SH-SY5Y (cell line): ENCODE results near the gene SLC25A21.

Experiments
- GATA2 ChIP-seq: IDR thresholded peaks from 2 replicates; pipeline ENCODE4 v1.6.1; 2011; ENCODE audit warnings: mild to moderate bottlenecking, low read depth, low read length
- GATA3 ChIP-seq: IDR thresholded peaks from 2 replicates; pipeline ENCODE4 v1.6.1; 2011; ENCODE audit warnings: low read depth, mild to moderate bottlenecking, low read length, moderate library complexity

SLC25A21 gene

DNA sequence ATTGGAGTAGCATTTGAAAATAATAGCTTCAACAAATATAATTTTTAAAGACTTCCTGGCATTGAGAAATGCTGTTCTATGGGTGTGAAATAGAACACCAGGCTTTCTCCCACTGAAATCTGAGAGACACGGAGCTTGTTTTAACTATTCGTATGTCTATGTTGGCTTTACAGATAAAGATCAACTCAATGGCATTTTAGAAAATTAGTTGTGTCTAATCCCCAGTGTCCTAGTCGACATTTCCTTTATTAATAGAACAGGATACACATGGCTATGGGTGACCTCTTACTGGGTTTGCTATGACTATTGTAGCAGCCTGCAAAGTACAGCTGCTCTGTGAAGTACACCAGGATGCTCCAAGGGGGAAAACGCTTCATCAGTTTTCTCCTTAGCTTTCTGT, 159.3 kb downstream of the SLC25A21 start:
- TF ChIP-seq GATA3 (no peak), GATA2 (no peak)

DNA sequence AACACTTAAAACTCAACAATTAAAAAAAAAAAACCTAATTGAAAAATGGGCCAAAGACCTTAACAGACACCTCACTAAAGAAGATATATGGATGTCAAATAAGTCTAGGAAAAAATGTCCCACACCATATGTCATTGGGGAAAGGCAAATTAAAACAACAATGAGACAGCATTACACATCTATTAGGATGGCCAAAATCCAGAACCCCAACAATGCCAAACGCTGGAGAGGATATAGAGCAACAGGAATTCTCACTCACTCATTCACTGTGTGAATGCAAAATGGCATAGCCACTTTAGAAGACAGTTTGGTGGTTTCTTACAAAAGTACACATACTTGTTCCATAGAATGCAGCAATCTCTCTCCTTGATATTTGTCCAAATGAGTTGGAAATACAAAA, 173.7 kb downstream of the SLC25A21 start:
- TF ChIP-seq GATA2 (no peak), GATA3 (no peak)

DNA sequence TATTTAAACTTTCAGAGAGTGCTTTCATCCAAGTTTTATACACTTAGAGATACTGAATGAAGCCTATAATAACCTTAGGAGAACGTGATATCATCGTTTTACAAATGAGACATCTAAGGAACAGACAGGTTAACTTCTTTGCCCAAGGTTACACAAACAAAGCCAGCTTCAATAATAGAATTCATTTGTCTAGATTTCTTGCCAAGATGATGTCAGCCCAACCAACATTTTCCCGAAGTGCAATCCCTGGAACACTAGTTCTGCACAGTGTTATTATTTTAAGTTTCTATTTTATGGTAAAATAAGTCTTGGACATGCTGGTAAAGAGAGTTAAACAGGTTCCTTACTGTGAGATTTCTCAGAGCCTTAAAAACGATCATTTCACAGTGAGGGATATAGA, 174.6 kb downstream of the SLC25A21 start:
- no peak for TF ChIP-seq GATA3
- TF ChIP-seq GATA2 = no peak

DNA sequence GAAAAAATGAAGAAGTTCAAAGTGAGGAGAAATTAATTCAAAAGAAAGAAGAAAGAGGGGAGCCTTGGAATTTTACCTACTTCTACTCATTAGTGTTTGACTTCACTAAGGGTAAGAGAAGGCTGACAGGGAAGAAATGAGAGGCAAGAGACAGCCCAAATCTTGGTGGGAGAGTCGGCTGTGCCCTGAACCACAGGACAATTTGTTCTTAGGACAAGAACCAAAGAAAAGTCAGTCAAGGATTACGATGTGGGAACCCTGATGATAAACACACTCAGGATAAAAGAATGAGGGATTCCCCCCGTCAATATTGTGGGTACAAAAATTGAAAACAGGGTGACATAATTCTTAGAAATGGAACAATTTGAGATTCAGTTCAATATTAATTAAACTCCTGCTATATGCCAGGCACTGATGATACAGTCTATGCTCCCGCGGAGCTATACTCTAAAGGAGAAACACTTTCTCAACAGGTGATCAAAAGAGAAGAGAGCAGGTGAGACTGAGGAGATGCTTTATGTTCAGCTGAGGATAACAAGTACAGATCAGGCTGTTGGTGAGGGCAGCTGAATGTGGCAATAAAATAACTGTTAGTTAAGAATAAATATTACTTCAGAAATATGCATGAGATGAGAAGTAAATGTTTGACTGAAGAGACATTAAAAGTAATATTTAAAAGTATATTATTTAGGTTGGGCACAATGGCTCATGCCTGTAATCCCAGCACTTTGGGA, 175.4 kb downstream of the SLC25A21 start:
- no peak for TF ChIP-seq GATA2
- TF ChIP-seq GATA3 = no peak

DNA sequence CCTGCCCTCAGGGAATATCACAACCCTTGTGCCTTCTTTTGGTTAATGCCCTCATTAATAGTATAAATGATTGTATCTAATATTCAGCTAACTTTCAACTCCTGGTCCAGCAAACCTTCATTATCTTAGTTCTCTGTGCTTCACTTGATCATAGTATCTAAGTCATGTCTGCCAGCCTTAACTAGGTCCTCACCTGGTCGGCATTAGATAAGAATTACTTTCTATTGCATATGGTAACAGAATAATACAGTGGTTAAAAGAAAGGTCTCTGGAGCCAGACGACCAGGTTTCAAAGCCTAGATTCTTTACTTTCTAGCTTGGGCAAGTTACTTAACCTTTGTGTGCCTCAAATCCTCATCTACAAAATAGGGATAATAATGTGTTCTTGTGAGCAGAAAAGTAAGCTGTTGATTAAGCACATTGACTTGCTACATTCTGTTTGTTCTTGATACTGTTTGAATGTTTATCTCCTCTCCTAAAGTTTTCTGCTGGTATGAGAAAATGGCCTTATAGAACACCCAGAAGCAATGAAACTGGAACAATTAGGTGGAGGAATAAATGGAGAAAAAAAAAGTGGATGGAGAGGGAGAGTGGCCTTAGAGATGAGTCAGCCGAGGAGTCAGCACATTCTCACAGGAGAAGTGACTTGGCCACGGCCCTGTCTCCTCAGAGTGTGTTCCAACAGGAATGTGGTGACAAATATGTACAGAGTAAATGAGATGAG, 176.1 kb downstream of the SLC25A21 start:
- TF ChIP-seq GATA2 (no peak), GATA3 (no peak)

DNA sequence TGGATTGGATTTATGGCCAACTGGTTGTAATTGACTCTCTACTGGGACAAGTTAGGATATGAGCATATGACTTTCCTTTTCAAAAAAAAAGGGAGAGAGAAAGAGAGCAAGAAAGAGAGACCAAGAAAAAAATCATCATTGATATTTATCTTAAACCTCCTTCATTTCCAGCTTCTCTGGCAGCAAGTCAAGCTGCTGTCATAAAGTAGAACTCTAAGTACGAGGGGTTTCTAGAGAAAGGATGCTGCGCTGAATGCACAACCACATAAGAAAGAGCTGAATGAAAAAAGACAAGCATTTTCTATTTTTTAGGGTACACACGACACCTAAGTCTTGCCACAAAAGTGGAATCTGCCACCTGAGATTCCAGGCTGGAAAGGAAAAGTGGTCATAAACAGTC, 182.6 kb downstream of the SLC25A21 start:
- no peak for TF ChIP-seq GATA2
- no peak for TF ChIP-seq GATA3

DNA sequence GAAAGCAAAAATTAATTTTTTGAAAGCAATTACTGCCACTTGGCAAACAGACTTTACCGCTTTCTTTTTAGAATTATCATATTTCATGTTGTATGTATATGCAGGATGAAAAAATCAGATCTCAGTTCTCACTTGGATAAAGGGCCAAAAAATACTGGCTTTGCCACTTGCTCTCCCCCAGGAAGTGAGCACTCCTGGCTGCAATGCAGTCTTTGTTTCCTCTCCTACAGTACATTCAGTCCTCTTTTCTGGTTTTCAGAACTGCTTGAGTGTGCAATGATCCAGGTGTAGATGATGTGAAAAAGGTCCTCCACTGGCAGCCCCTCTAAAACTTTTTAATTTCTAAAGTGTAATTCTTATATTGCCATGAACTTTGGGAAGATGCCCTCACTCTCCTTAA, 183.4 kb downstream of the SLC25A21 start:
- no peak for TF ChIP-seq GATA3
- no peak for TF ChIP-seq GATA2

DNA sequence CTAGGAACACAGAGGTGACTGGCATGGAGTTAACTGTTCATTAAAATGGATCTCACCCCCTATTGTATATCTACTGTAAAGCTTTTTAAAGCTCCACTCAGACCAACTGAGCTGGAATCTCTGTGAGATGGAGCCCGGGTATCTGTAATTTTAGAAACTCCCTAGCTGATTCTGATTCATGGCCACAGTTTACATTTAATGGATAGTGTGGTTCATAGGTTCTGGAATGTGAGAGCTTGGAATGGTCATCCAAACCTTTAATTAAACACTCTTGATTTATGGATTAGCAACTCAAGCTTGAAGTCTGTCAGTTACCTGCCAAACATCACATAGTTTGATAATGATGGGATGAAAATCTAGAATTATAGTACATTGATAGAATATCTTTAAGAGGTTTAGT, 183.8 kb downstream of the SLC25A21 start:
- no peak for TF ChIP-seq GATA2
- no peak for TF ChIP-seq GATA3

DNA sequence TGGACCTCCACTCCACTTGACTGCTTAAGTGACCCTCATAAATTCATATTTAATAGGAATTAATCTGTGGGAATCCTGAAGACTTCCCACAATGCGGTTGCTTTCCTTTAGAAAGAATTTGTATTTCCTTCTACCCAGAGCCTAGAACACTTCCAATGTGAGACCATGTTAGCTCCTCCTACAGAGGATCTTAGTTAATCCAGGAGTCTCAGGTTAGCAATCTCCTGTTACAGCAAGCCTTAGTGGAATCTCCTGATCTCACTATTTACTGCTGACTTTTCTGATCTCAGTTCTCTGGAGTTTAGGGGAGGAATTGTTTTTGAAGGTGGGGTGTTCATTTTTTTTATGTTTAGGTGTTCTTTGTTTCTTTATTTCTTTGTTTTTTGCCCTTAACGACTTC, 186.0 kb downstream of the SLC25A21 start:
- no peak for TF ChIP-seq GATA2
- no peak for TF ChIP-seq GATA3

DNA sequence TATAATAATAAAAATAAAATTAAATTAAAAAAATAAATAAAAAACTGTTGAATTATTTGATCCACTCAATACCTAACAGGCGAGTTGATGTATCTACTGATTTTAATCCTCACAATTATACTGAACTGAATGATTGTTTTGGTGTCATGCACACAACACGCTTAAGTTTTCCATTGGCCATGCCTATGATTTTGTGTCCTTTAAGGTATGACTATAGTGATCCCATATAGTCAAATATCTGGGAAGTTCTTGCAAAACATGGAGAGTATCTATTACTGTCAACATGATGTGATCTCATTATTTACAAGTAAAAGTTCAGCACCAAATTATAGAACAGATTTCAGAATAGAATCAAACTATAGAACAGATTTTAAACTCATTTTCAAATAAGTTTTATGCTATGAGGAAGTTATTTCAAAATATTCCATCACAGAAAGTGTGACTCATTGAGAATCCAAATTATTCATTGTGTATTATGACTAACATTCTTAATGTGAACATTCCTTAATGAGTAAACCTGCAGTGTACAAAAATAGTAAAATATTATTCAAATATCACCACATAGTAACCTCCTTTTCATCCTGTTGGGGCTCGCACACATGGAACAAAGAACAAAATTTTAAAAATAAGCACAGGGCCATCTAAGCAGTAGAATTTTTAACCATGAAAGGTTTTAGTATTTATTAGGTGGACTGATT, 190.4 kb downstream of the SLC25A21 start:
- TF ChIP-seq GATA2 = no peak
- no peak for TF ChIP-seq GATA3

DNA sequence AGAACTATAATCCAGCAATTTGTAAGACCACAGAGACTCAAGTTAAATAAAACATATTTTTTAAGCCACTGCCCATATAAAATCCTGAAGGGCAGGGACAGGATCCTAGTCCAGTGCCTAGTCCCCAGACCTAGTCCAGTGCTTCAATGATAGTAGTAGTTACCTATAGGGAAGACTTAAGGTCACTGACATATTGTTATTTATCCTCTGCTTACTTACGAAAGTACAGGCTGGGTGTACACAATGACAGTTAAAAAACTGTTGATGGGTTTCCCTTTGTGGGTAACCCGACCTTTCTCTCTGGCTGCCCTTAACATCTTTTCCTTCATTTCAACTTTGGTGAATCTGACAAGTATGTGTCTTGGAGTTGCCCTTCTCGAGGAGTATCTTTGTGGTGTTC, 192.5 kb downstream of the SLC25A21 start:
- TF ChIP-seq GATA2 = no peak
- TF ChIP-seq GATA3 = no peak

DNA sequence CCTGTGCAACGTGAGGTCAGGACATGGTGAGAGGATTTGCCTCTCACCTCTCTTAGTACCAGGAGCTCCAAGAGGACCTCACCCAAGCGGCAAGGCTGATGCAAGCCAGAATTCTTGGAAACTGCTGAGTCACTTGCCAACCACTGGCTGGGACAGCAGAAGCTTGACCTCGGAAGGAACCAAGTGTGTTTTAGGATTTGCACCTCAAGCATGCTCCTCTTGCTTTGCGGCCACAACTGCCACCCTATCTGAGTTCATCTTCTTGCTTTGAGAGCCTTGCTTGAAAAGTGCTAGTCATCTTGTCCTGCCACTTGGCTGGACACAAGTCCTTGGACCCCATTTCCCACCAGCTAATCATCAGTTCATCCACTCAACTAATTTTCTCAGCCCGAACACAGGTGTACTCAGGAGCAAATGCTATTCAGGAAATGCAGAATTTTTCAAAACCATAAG, 195.8 kb downstream of the SLC25A21 start:
- TF ChIP-seq GATA3 (no peak), GATA2 (no peak)

DNA sequence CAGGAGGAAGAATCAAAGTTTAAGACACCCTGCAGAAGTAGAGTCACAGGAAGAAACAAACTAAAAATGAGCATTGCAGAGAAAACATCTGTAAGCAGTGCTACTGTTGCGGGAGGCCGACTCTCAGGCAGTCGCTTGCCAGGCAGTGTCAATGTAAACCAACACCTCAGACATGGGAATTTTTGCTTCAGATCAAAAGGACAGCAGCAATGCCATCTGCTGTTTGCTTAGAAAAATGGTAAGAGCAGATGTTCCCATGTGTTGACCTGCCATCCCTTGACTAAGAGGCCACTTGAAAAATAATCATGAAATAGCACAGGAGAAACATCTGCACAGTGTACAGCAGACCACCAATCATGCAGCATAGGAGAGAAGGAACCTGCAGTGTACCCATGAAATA, 196.6 kb downstream of the SLC25A21 start:
- TF ChIP-seq GATA3 (no peak), GATA2 (no peak)

DNA sequence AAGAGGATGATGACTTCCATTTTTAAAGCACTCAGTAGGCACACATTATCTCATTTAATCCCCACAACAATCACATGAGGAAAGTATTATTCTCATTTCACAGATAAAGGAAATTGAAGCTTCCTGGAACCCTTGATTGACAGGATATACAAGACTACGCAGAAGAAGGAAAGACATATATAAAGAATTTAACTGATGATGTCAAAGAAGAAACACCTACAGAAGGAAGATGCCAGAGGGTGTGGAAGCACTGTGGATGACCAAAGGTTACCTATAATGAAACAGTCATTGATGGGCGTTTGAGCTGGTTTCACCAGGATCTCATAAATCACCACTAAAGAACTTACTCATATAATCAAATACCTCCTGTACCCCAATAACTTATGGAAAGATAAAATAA, 197.4 kb downstream of the SLC25A21 start:
- TF ChIP-seq GATA3 = no peak
